Activated naive CD8-positive, alpha-beta T cell treated with anti-CD3 and anti-CD28 coated beads, Interleukin-2, amount 10 ng/mL, durations not matched to agents 7 days and 5 days (primary cell): Measurements from ENCODE around the gene CUTC. TPM values are rescaled to one million over a fixed set of nuclear protein-coding genes. Genes with fewer than 3 reads are reported as not detected.

Experiments
- ATAC-seq: fragments of 150-1000 bp; cut with Tn5 transposase; one replicate; pipeline ENCODE4 v1.10.0; 2021; ENCODE audit warnings: low read depth, moderate library complexity
- POLR2A ChIA-PET: fragments of 350-600 bp; sonication (Branson Sonifier 250); formaldehyde crosslinking; loops from one replicate; lab custom pipeline; 2021; ENCODE audit warnings: antibody characterized with exemption; lab: Charles Lee
- DNase-seq: peaks from one replicate; pipeline ENCODE4 v3.0.0; 2021
- H3K27ac Mint-ChIP-seq: one replicate; pipeline ENCODE4 v1.8.0; 2022; ENCODE audit warnings: mild to moderate bottlenecking, mixed read lengths
- H3K27me3 Mint-ChIP-seq: one replicate; pipeline ENCODE4 v1.8.0; 2022; ENCODE audit warnings: mild to moderate bottlenecking, moderate library complexity, mixed read lengths
- H3K36me3 Mint-ChIP-seq: one replicate; pipeline ENCODE4 v1.8.0; 2021; ENCODE audit warnings: mild to moderate bottlenecking, mixed read lengths
- H3K4me1 Mint-ChIP-seq: one replicate; pipeline ENCODE4 v1.8.0; 2021; ENCODE audit warnings: mixed read lengths
- H3K4me3 Mint-ChIP-seq: one replicate; pipeline ENCODE4 v1.8.0; 2022; ENCODE audit warnings: mild to moderate bottlenecking, moderate library complexity, mixed read lengths
- H3K9me3 Mint-ChIP-seq: one replicate; pipeline ENCODE4 v1.8.0; 2021; ENCODE audit warnings: mixed read lengths
- total RNA-seq, 2 experiments: library from RNA; stranded (reverse); gene quantifications; one replicate each; pipeline ENCODE4 v1.2.3, GENCODE V29; 2021

Gene CUTC
- total RNA-seq, 2 experiments from 2014 or later, result 26.0 to 31.5 TPM

- no peak overlapping the region for H3K27ac Mint-ChIP-seq
- no peaks in the 10 kb centered on the region for H3K9me3 Mint-ChIP-seq
- no peak overlapping the region for H3K4me3 Mint-ChIP-seq
- DNase-seq, result no peak
- ATAC-seq, result no peak
- POLR2A ChIA-PET, result interaction anchor here (0.6 kb wide), 1 partner anchor 75 kb away, joined by 3 read pairs; no protein-coding TSS in a partner anchor
- H3K27me3 Mint-ChIP-seq, result no peaks in the 10 kb centered on the region
- H3K4me1 Mint-ChIP-seq, result no peaks in the 10 kb centered on the region
- H3K36me3 Mint-ChIP-seq, result no peaks in the 10 kb centered on the region
Observed at GRCh38 chr10:99798031-99798430, 66.0 kb downstream of the CUTC start.

DNA sequence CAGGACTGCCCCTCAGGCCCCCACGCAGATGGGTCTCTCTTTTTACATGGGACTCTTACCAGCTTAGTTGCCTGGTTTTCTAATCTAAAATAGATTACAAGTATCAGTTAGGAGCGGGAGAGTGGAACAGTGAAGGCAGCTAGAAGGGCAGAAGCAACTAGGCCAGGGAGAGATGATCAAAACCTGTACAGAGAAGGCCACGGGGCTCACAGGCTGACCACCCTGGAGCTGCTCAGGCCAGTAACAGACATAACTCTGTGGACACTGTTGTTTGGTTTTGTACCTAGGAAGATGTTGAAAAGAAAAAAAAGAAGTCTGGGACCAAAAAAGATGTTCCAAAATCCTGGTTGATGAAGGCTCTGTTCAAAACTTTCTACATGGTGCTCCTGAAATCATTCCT, 66.9 kb downstream of the CUTC start:
- no peaks in the 10 kb centered on the region for H3K9me3 Mint-ChIP-seq
- H3K27ac Mint-ChIP-seq, result no peak overlapping the region
- H3K27me3 Mint-ChIP-seq, result no peaks in the 10 kb centered on the region
- no peak overlapping the region for H3K4me3 Mint-ChIP-seq
- no peaks in the 10 kb centered on the region for H3K4me1 Mint-ChIP-seq
- no peak for DNase-seq
- no peak for ATAC-seq
- POLR2A ChIA-PET, result no interaction called here
- no peaks in the 10 kb centered on the region for H3K36me3 Mint-ChIP-seq

DNA sequence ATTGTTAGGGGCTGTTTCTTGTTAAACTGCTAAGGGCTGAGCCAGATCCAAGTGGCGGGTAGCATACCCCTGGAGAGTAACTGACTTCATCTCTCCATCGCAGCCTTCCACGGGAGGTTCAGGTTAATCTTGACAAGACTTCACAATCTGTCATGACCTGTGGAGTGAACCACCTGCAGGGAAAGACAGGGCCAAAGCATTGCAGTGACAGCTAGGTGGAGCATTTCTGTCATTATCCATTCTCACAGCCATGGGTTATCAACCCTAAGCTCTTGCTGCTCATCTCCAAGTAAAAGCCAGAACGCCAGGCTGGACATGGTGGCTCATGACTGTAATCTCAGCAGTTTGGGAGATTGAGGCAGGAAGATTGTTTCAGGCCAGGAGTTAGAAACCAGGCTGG, 67.6 kb downstream of the CUTC start:
- Mint-ChIP-seq H3K4me1 (no peaks in the 10 kb centered on the region), H3K4me3 (no peak overlapping the region), H3K27ac (no peak overlapping the region), H3K36me3 (no peaks in the 10 kb centered on the region), H3K9me3 (no peaks in the 10 kb centered on the region), H3K27me3 (no peaks in the 10 kb centered on the region)
- ATAC-seq (no peak), DNase-seq (no peak)
- POLR2A ChIA-PET, result no interaction called here

DNA sequence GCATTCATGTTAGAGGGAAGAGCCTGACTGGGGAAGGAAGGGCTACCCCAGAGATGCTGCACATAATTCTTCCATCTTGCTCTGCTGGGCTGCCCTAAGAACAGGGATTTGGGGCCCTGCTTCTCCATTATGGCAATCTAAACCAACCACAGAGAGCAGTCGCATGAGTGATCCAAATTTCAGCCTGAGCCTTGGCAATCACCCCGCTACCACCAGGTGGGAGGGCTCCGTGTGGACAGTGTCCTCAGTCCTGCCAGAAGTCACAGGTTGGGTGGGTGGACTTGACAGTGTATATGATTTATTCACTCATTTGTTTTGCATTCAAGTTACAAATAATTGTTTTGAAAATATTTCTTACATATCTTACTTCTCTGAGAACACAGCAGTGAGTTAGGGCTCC, 72.4 kb downstream of the CUTC start:
- Mint-ChIP-seq H3K27me3 (no peaks in the 10 kb centered on the region), H3K4me1 (no peaks in the 10 kb centered on the region), H3K9me3 (no peaks in the 10 kb centered on the region), H3K27ac (no peak overlapping the region), H3K36me3 (no peaks in the 10 kb centered on the region), H3K4me3 (no peak overlapping the region)
- ATAC-seq, result no peak
- POLR2A ChIA-PET, result no interaction called here
- DNase-seq, result no peak

DNA sequence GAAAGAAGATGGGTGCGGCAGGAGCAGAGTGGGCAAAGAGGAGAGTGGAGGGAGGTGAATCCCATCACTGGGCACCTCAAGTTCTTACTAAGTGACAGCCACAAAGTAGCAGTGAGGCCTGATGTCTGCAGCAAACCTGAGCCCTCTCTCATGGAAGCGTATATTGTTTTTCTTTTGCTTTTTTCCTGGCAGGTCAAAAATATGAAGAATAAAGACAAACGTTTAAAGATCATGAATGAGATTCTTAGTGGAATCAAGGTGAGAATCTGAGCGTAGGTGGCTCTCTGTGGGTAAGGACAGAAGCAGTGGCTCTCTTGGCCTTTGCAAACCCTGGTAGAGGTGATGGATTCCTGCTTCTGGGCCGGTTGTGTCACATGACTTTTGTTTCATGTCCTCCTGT, 73.2 kb downstream of the CUTC start:
- POLR2A ChIA-PET, result no interaction called here
- Mint-ChIP-seq H3K36me3 (no peaks in the 10 kb centered on the region), H3K27me3 (no peaks in the 10 kb centered on the region), H3K9me3 (no peaks in the 10 kb centered on the region), H3K4me3 (no peak overlapping the region), H3K27ac (no peak overlapping the region), H3K4me1 (no peaks in the 10 kb centered on the region)
- DNase-seq (no peak), ATAC-seq (no peak)

Other genes with a start within 250 kb of the CUTC start
- not detected for gene NKX2-3, start 199.3 kb upstream of the CUTC start, total RNA-seq
- gene SLC25A28, start 111.8 kb upstream of the CUTC start, total RNA-seq, result 10 to 100 TPM; 77.2 to 84.7 TPM
- 1 to 10 TPM; 3.3 to 3.5 TPM for gene ENTPD7, start 72.7 kb upstream of the CUTC start, total RNA-seq
- 10 to 100 TPM; 39.4 to 46.0 TPM for gene COX15, start 107 bp upstream of the CUTC start, total RNA-seq
- gene ABCC2, start 50.4 kb downstream of the CUTC start, total RNA-seq, result 1 to 10 TPM; 2.4 to 2.5 TPM